Measurements from ENCODE around the gene ZNF423.

Gene ZNF423

DNA sequence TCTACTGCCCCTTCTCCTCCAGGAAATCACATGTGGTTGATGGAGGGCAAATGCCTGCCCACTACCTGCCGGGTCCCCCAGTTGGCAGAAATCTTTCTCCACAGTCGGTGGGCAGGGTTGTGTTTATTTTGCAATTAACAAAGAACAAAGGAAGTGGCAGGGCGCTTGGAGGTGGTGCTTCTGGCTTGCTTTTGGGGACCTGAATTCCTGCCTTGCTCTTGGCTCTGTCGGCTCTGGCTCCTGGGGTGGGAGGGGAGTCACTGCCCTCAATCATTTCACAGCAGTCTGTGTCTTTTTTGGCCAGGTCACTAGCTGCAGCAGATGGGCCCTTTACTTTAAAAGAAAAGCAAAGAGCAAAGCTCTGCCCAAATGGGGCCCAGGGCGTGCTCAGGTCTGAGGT, 413.1 kb downstream of the ZNF423 start:
- DNase-seq: no peak

- DNase-seq: no peak
These were observed 414.5 kb downstream of the ZNF423 start for GRCh38 chr16:49441366-49441780.

- DNase-seq: no peak
These were observed 415.5 kb downstream of the ZNF423 start for GRCh38 chr16:49440156-49441065.

- DNase-seq: no peak
These were observed 416.2 kb downstream of the ZNF423 start for GRCh38 chr16:49439676-49440075.

DNA sequence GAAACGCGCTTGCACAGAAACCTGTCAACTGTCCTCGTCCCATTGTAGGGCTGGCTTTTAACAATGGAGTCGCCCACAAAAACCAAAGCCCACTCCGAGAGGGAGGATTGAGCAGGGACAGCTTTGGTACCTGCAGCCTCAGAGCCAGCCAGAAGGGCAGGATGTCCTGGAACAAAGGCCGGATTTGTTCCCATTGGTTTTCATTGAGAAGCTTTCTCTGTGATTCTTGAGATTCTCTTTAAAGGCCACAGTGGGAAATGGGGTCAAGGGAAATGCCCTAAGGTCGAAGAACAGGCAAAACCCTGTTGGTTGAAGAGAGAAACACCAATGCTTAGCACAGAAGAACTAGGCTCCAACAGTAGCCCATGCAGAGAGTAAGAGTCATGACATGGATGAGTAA, 416.9 kb downstream of the ZNF423 start:
- no peak for DNase-seq
